Coronary artery (tissue), 2 donors: Measurements from ENCODE around the gene MFSD6L.

Source experiments
- DNase-seq: peaks from one replicate; pipeline ENCODE4 v3.0.0-alpha.2; 2017; ENCODE audit warnings: low spot score
- H3K27ac ChIP-seq, 2 donors: fragments of 200-600 bp; sonication (generic); one replicate each; pipeline ENCODE4 v1.5.1; 2016 to 2019
- H3K4me3 ChIP-seq: fragments of 200-600 bp; sonication (generic); 2 replicates; pipeline ENCODE4 v1.5.1; 2016; ENCODE audit warnings: mild to moderate bottlenecking, moderate library complexity
- TF ChIP-seq, protein P1 (sequence below): fragments of 200-600 bp; sonication (generic); IDR thresholded peaks from one replicate; pipeline ENCODE4 v1.5.1; 2019; ENCODE audit warnings: antibody characterized with exemption

MFSD6L gene

DNA sequence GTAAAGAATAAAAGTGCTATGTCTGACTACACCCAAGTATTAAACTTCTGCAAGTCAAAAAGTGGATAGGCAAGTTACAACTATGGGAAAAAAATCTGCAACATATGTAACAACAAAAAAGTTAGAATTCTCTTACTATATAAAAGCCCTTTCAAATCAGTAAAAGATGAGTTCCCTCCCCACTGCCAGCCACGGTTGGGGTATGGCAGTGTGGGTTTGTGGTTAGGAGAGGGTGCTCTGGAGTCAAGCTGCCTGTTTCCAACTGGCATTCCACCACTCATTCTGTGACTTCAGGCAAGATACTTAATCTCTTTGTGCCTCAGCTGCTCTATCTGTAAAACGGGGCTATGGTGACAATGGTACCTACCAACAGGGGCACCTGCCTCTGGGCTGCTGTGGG lies 26.6 kb upstream of the MFSD6L start:
- no peak overlapping the region for H3K4me3 ChIP-seq
- no peak overlapping the region for H3K27ac ChIP-seq
- no peak for DNase-seq
- TF ChIP-seq, protein P1, sequence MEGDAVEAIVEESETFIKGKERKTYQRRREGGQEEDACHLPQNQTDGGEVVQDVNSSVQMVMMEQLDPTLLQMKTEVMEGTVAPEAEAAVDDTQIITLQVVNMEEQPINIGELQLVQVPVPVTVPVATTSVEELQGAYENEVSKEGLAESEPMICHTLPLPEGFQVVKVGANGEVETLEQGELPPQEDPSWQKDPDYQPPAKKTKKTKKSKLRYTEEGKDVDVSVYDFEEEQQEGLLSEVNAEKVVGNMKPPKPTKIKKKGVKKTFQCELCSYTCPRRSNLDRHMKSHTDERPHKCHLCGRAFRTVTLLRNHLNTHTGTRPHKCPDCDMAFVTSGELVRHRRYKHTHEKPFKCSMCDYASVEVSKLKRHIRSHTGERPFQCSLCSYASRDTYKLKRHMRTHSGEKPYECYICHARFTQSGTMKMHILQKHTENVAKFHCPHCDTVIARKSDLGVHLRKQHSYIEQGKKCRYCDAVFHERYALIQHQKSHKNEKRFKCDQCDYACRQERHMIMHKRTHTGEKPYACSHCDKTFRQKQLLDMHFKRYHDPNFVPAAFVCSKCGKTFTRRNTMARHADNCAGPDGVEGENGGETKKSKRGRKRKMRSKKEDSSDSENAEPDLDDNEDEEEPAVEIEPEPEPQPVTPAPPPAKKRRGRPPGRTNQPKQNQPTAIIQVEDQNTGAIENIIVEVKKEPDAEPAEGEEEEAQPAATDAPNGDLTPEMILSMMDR = no peak

DNA sequence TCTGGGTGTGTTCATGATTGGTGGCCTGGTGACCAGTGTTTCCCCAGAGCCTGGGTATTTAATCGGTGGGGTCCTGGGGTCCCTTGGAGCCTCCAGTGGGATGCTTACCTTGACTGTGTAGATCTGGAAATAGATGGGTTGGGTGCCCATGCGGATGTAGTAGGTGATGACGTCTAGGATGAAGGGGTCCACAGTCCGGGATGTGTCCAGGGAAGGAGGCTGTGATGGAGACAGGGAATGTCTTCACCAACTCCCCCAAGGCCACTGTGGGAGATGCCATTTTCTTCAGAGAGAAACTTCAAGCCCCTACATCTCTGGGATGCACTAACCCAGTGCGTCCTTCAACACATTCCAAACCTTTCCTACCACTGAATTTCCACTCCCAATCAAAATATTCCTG lies 24.1 kb upstream of the MFSD6L start:
- no peak for DNase-seq
- TF ChIP-seq, protein P1 = no peak
- no peak overlapping the region for H3K4me3 ChIP-seq
- no peak overlapping the region for H3K27ac ChIP-seq

DNA sequence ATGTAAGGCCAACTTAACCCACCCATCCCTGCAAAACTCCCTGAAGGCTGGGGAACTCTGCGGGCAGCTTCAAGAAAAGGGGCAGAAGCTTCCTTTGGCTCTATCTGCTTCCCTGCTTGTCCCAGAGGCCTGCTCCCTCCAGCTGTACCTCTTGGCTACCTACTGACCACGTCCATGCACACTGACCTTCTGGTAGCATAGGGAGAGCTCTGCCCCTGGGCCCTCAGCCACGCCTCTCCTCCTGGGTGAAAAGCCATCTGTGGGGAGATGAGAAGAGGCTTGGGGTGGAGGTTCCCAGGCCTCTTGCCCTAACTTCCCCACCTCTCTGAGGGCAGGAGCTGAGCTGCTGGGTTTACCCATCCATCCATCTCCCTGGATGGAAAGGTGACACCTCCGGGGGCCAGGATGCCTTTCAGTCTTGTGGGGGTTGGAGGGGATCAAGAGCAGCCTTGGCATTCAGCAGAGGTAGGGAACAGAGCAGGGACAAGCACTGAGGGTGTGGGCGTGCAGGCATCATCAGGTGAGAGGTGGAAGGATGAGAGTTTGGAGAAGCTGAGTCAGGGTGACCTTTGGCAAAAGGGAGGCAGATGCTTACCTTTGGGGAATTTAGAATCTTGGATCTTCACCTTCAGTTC lies 23.4 kb upstream of the MFSD6L start:
- TF ChIP-seq, protein P1 = no peak
- Histone ChIP-seq H3K27ac (no peak overlapping the region), H3K4me3 (no peak overlapping the region)
- no peak for DNase-seq

GRCh38 chr17:8821446-8822105 lies 22.4 kb upstream of the MFSD6L start:
- no peak overlapping the region for H3K27ac ChIP-seq
- TF ChIP-seq, protein P1 = no peak
- DNase-seq = no peak
- H3K4me3 ChIP-seq = no peak overlapping the region

DNA sequence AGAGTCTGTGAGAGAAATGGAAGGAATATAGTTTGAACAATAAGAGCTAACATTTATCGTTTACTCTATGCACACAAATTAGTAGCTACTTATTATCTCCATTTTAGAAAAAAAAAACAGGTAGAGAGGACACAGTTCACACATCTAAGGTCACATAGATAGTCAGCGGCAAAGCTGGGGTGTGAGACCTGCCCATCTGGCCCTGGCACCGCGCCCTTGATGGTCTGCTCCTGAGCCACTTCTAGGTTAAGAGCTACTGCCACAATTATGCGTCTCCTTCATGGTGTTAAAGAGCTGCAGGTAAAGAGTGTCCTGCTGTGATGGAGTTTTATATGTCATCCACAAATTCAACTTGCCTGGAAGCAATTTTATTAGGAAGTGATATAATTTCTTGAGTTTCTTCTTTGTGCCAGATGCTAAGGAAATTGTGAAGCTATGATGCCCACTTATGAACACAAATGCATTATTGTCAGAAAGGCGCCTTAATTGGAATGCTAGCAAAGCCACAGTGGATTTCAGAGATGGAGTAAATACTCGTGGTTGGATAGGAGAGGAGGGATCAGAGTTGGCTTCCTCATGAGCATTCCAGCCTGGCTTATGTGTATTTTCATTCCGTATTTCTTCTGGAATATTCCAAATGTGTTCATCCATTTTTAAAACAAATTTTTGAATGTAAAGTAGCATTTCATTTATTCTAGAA lies 21.3 kb upstream of the MFSD6L start:
- DNase-seq = no peak
- Histone ChIP-seq H3K4me3 (no peak overlapping the region), H3K27ac (no peak overlapping the region)
- TF ChIP-seq, protein P1 = no peak

- DNase-seq = no peak
- Histone ChIP-seq H3K27ac (no peak overlapping the region), H3K4me3 (no peak overlapping the region)
- TF ChIP-seq, protein P1 = no peak
These were observed 19.6 kb upstream of the MFSD6L start for GRCh38 chr17:8818654-8819330.
